ENCODE data around the gene RAC2. TPM values are rescaled to one million over a fixed set of nuclear protein-coding genes. Genes with fewer than 3 reads are reported as not detected.

Gene RAC2
- total and polyA plus RNA-seq, 9 of the 15 experiments (the other 6 are each of a cell fraction or from before 2014, with no cell fraction given), result 22.7 to 103 (median 43.3) TPM

DNA sequence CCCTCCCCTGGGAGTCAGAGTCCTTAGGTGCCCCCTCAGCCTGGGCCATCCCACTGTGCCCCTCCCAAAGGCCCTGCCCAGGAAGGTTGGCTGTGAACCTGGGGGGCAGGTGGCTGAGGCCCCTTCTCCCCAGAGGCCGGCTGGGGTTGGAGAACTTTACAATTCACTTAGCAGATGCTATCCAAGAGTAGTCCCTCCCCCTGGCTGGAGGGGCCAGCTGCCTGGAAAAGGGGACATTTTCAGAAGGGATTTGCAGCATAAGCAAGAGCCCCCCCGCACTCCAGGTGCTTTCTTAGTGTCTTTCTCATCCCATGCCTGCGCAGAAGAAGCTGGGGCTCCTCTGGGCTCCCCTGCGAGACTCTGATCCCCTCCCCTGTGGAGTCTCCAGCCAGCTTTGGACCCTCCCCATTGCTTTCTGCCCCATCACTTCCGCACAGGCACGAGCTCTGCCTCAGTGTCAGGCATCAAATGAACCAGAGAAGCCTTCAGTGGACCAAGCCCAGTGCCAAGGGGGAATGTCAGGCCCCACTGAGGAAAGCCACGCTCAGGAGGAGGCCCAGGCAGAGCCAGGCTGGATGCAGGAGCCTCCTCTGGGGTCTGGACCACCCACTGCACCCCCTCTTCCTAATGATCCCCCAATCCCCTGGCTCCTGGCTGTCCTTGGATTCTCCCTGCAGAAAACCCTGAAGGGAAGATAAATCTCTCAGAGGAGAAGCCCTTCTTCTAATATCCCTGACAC lies 35.5 kb downstream of the RAC2 start:
- CTCF ChIA-PET (ENCODE audit: low intra/inter-chr PET ratio), result no interaction called here
- H3K4me2 ChIP-seq (ENCODE audit: insufficient read depth, low read length), result no peak overlapping the region
- no peaks in the 10 kb centered on the region for H3K9me1 ChIP-seq (ENCODE audit: control insufficient read depth, insufficient read depth, low read length)
- 6% methylated on average over 6 of the region's 7 CpGs for WGBS (ENCODE audit: insufficient coverage, low coverage, missing lambda C conversion rate)
- ATAC-seq (no peak), FAIRE-seq (no peak), DNase-seq (ENCODE audit: extremely low read depth in 1 of 4, low spot score in 3 of 4) (no peak)
- no peak overlapping the region for H3K9ac ChIP-seq (ENCODE audit: insufficient read depth in 1 of 2, low read depth in 2 of 2, low read length in 2 of 2)
- H3K27me3 ChIP-seq (ENCODE audit: control insufficient read depth in 2 of 2, insufficient read depth in 2 of 2, low read length in 2 of 2), result peaks cover 0 to 10% of the 10 kb centered on the region in 2 experiments; a peak in 2 of 5 replicates
- in situ Hi-C loops (cut with MboI), result no loop called here
- H2AFZ ChIP-seq (ENCODE audit: low read depth, low read length), result no peak overlapping the region
- H3K36me3 ChIP-seq (ENCODE audit: control insufficient read depth, insufficient read depth, low read length), result no peaks in the 10 kb centered on the region
- no peaks in the 10 kb centered on the region for H3K79me2 ChIP-seq (ENCODE audit: control insufficient read depth, insufficient read depth, low read length)
- POLR2A ChIA-PET, result interaction anchor here (1.0 to 1.4 kb wide), 2 partner anchors 9 to 34 kb away, joined by 3 to 4 read pairs; no protein-coding TSS in a partner anchor
- H3K4me1 ChIP-seq (replicated peaks in 1 of 2; ENCODE audit: control insufficient read depth in 2 of 2, insufficient read depth in 2 of 2, low read length in 2 of 2), result peaks cover 0 to 29% of the 10 kb centered on the region in 2 experiments; a peak in 3 of 5 replicates
- no peaks in the 10 kb centered on the region for H4K20me1 ChIP-seq (replicated peaks; ENCODE audit: control insufficient read depth, insufficient read depth, low read length)
- H3K9me3 ChIP-seq (replicated peaks; ENCODE audit: control insufficient read depth, insufficient read depth, low read depth, low read length), result no peaks in the 10 kb centered on the region
- no TSS peak for BruUV-seq (replicated peaks)
- no peak overlapping the region for H3K4me3 ChIP-seq
- no peak overlapping the region for H3K27ac ChIP-seq (ENCODE audit: extremely low read depth, low read depth, low read length)
- intact Hi-C loops (cut with micrococcal nuclease), result no loop called here
- TF ChIP-seq ETV5 (CRISPR knock-in tag; IDR thresholded peaks at IDR 0.05; ENCODE audit: low read depth), result no peak
- TF ChIP-seq, protein P1, sequence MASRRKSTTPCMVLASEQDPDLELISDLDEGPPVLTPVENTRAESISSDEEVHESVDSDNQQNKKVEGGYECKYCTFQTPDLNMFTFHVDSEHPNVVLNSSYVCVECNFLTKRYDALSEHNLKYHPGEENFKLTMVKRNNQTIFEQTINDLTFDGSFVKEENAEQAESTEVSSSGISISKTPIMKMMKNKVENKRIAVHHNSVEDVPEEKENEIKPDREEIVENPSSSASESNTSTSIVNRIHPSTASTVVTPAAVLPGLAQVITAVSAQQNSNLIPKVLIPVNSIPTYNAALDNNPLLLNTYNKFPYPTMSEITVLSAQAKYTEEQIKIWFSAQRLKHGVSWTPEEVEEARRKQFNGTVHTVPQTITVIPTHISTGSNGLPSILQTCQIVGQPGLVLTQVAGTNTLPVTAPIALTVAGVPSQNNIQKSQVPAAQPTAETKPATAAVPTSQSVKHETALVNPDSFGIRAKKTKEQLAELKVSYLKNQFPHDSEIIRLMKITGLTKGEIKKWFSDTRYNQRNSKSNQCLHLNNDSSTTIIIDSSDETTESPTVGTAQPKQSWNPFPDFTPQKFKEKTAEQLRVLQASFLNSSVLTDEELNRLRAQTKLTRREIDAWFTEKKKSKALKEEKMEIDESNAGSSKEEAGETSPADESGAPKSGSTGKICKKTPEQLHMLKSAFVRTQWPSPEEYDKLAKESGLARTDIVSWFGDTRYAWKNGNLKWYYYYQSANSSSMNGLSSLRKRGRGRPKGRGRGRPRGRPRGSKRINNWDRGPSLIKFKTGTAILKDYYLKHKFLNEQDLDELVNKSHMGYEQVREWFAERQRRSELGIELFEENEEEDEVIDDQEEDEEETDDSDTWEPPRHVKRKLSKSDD (conservative IDR thresholded peaks at IDR 0.05; ENCODE audit: low read length), result no peak
- TF ChIP-seq, protein P2, sequence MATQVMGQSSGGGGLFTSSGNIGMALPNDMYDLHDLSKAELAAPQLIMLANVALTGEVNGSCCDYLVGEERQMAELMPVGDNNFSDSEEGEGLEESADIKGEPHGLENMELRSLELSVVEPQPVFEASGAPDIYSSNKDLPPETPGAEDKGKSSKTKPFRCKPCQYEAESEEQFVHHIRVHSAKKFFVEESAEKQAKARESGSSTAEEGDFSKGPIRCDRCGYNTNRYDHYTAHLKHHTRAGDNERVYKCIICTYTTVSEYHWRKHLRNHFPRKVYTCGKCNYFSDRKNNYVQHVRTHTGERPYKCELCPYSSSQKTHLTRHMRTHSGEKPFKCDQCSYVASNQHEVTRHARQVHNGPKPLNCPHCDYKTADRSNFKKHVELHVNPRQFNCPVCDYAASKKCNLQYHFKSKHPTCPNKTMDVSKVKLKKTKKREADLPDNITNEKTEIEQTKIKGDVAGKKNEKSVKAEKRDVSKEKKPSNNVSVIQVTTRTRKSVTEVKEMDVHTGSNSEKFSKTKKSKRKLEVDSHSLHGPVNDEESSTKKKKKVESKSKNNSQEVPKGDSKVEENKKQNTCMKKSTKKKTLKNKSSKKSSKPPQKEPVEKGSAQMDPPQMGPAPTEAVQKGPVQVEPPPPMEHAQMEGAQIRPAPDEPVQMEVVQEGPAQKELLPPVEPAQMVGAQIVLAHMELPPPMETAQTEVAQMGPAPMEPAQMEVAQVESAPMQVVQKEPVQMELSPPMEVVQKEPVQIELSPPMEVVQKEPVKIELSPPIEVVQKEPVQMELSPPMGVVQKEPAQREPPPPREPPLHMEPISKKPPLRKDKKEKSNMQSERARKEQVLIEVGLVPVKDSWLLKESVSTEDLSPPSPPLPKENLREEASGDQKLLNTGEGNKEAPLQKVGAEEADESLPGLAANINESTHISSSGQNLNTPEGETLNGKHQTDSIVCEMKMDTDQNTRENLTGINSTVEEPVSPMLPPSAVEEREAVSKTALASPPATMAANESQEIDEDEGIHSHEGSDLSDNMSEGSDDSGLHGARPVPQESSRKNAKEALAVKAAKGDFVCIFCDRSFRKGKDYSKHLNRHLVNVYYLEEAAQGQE (IDR thresholded peaks at IDR 0.05; ENCODE audit: borderline replicate concordance), result no peak
- TF ChIP-seq, protein P2 (CRISPR knock-in tag; IDR thresholded peaks at IDR 0.05; ENCODE audit: low read depth), result no peak
- TF ChIP-seq, protein P3, sequence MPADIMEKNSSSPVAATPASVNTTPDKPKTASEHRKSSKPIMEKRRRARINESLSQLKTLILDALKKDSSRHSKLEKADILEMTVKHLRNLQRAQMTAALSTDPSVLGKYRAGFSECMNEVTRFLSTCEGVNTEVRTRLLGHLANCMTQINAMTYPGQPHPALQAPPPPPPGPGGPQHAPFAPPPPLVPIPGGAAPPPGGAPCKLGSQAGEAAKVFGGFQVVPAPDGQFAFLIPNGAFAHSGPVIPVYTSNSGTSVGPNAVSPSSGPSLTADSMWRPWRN (IDR thresholded peaks at IDR 0.05; ENCODE audit: low read depth), result no peak
- TF ChIP-seq, protein P4, sequence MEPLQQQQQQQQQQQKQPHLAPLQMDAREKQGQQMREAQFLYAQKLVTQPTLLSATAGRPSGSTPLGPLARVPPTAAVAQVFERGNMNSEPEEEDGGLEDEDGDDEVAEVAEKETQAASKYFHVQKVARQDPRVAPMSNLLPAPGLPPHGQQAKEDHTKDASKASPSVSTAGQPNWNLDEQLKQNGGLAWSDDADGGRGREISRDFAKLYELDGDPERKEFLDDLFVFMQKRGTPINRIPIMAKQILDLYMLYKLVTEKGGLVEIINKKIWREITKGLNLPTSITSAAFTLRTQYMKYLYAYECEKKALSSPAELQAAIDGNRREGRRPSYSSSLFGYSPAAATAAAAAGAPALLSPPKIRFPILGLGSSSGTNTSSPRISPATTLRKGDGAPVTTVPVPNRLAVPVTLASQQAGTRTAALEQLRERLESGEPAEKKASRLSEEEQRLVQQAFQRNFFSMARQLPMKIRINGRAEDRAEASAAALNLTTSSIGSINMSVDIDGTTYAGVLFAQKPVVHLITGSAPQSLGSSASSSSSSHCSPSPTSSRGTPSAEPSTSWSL (CRISPR knock-in tag; IDR thresholded peaks at IDR 0.05; ENCODE audit: borderline replicate concordance), result no peak
- no peak for TF ChIP-seq ARID1B (IDR thresholded peaks at IDR 0.05)
- TF ChIP-seq DPF2 (IDR thresholded peaks at IDR 0.05), result no peak
- TF ChIP-seq KHSRP (IDR thresholded peaks at IDR 0.05), result no peak

Data from K562 (cell line).